WTC11 (cell line): Measurements from ENCODE around the gene EIF2AK2. TPM values are rescaled to one million over a fixed set of nuclear protein-coding genes. Genes with fewer than 3 reads are reported as not detected.

Experiments
- ATAC-seq: fragments of 200-7000 bp; cut with Tn5 transposase; 2 replicates; pipeline ENCODE4 v1.10.0; 2021; ENCODE audit warnings: mild to moderate bottlenecking, moderate library complexity
- CTCF ChIA-PET: fragments of 300-600 bp; sonication (Branson Sonifier 250); formaldehyde crosslinking; loops from one replicate; lab custom pipeline; 2021; ENCODE audit warnings: antibody characterized with exemption; lab: Charles Lee
- POLR2A ChIA-PET: fragments of 350-600 bp; sonication (Branson Sonifier 250); formaldehyde crosslinking; loops from one replicate; lab custom pipeline; 2021; ENCODE audit warnings: antibody characterized with exemption; lab: Charles Lee
- DNase-seq: peaks from one replicate; pipeline ENCODE4 v3.0.0; 2021; ENCODE audit warnings: low spot score
- H3K27ac Mint-ChIP-seq: 2 replicates; pipeline ENCODE4 v1.8.0; 2021; ENCODE audit warnings: mixed read lengths
- H3K27me3 Mint-ChIP-seq: 2 replicates; pipeline ENCODE4 v1.8.0; 2021; ENCODE audit warnings: low read depth, mild to moderate bottlenecking, moderate library complexity, mixed read lengths
- H3K36me3 Mint-ChIP-seq: 2 replicates; pipeline ENCODE4 v1.8.0; 2021; ENCODE audit warnings: mixed read lengths
- H3K4me1 Mint-ChIP-seq: 2 replicates; pipeline ENCODE4 v1.8.0; 2022; ENCODE audit warnings: mixed read lengths
- H3K4me3 Mint-ChIP-seq: 2 replicates; pipeline ENCODE4 v1.8.0; 2021; ENCODE audit warnings: mild to moderate bottlenecking, moderate library complexity, mixed read lengths
- H3K9me3 Mint-ChIP-seq: 2 replicates; pipeline ENCODE4 v1.8.0; 2021; ENCODE audit warnings: mixed read lengths
- ATF1 ChIP-seq: sonication (generic); formaldehyde crosslinking; IDR thresholded peaks from 2 replicates; pipeline ENCODE4 v1.8.1; 2023; ENCODE audit warnings: mild to moderate bottlenecking, moderate library complexity, missing genetic modification reagents
- CREB1 ChIP-seq: sonication (generic); formaldehyde crosslinking; IDR thresholded peaks from 2 replicates; pipeline ENCODE4 v1.8.0; 2023; ENCODE audit warnings: mild to moderate bottlenecking, missing genetic modification reagents
- ESRRA ChIP-seq: sonication (generic); formaldehyde crosslinking; IDR thresholded peaks from 2 replicates; pipeline ENCODE4 v1.8.1; 2022; ENCODE audit warnings: mild to moderate bottlenecking, missing genetic modification reagents, borderline replicate concordance
- FOXP1 ChIP-seq: sonication (generic); formaldehyde crosslinking; IDR thresholded peaks from 2 replicates; pipeline ENCODE4 v1.8.0; 2022; ENCODE audit warnings: missing genetic modification reagents, mild to moderate bottlenecking, moderate library complexity, borderline replicate concordance
- GABPB1 ChIP-seq: sonication (generic); formaldehyde crosslinking; IDR thresholded peaks from 2 replicates; pipeline ENCODE4 v1.8.1; 2023; ENCODE audit warnings: mild to moderate bottlenecking, missing genetic modification reagents
- GTF2I ChIP-seq: fragments of 250-450 bp; sonication (Bioruptor Pico); conservative IDR thresholded peaks from 2 replicates; pipeline ENCODE4 v1.4.0; 2021; ENCODE audit warnings: mild to moderate bottlenecking
- HMGXB4 ChIP-seq: sonication (generic); formaldehyde crosslinking; IDR thresholded peaks from 2 replicates; pipeline ENCODE4 v1.8.1; 2023; ENCODE audit warnings: mild to moderate bottlenecking, moderate library complexity, missing genetic modification reagents
- MLX ChIP-seq: sonication (generic); formaldehyde crosslinking; IDR thresholded peaks from 2 replicates; pipeline ENCODE4 v1.8.1; 2023; ENCODE audit warnings: mild to moderate bottlenecking, missing genetic modification reagents, moderate library complexity
- SP1 ChIP-seq: sonication (generic); formaldehyde crosslinking; conservative IDR thresholded peaks from 2 replicates; pipeline ENCODE4 v1.8.1; 2022; ENCODE audit warnings: missing genetic modification reagents
- TEAD4 ChIP-seq: sonication (generic); formaldehyde crosslinking; IDR thresholded peaks from 2 replicates; pipeline ENCODE4 v1.8.0; 2022; ENCODE audit warnings: mild to moderate bottlenecking, missing genetic modification reagents
- ZNF138 ChIP-seq: sonication (generic); formaldehyde crosslinking; conservative IDR thresholded peaks from 2 replicates; pipeline ENCODE4 v1.8.1; 2022; ENCODE audit warnings: mild to moderate bottlenecking, moderate library complexity, missing genetic modification reagents
- ZNF232 ChIP-seq: sonication (generic); formaldehyde crosslinking; IDR thresholded peaks from 2 replicates; pipeline ENCODE4 v1.8.0; 2022; ENCODE audit warnings: mild to moderate bottlenecking, missing genetic modification reagents
- ZSCAN18 ChIP-seq: fragments of 250-450 bp; sonication (Bioruptor Pico); IDR thresholded peaks from 2 replicates; pipeline ENCODE4 v2.1.2; 2022; ENCODE audit warnings: mild to moderate bottlenecking, moderate library complexity
- total RNA-seq: library from RNA; stranded (reverse); gene quantifications from 3 replicates; pipeline ENCODE4 v1.2.3, GENCODE V29; 2021
- TF ChIP-seq, protein P1 (sequence below): sonication (generic); formaldehyde crosslinking; conservative IDR thresholded peaks from 2 replicates; pipeline ENCODE4 v1.8.1; 2023; ENCODE audit warnings: mild to moderate bottlenecking, low read depth, missing genetic modification reagents, moderate library complexity
- TF ChIP-seq, protein P2 (sequence below): fragments of 250-450 bp; sonication (Bioruptor Pico); conservative IDR thresholded peaks from 2 replicates; pipeline ENCODE4 v1.9.0; 2021; ENCODE audit warnings: mild to moderate bottlenecking
- TF ChIP-seq, protein P3 (sequence below): sonication (generic); formaldehyde crosslinking; IDR thresholded peaks from 2 replicates; pipeline ENCODE4 v1.8.1; 2023; ENCODE audit warnings: mild to moderate bottlenecking, missing genetic modification reagents
- TF ChIP-seq, protein P4 (sequence below): fragments of 250-450 bp; sonication (Bioruptor Pico); IDR thresholded peaks from 2 replicates; pipeline ENCODE4 v1.9.0; 2021; ENCODE audit warnings: mild to moderate bottlenecking, borderline replicate concordance
- TF ChIP-seq, protein P5 (sequence below): sonication (generic); formaldehyde crosslinking; IDR thresholded peaks from 2 replicates; pipeline ENCODE4 v1.8.0; 2023; ENCODE audit warnings: missing genetic modification reagents
- TF ChIP-seq, protein P6 (sequence below): fragments of 250-450 bp; sonication (Bioruptor Pico); IDR thresholded peaks from 2 replicates; pipeline ENCODE4 v1.8.0; 2021; ENCODE audit warnings: mild to moderate bottlenecking
- TF ChIP-seq, protein P7 (sequence below): sonication (generic); formaldehyde crosslinking; IDR thresholded peaks from 2 replicates; pipeline ENCODE4 v1.8.0; 2022; ENCODE audit warnings: mild to moderate bottlenecking, missing genetic modification reagents

The EIF2AK2 gene
- total RNA-seq, 1 experiment from 2014 or later: 34.2 TPM

DNA sequence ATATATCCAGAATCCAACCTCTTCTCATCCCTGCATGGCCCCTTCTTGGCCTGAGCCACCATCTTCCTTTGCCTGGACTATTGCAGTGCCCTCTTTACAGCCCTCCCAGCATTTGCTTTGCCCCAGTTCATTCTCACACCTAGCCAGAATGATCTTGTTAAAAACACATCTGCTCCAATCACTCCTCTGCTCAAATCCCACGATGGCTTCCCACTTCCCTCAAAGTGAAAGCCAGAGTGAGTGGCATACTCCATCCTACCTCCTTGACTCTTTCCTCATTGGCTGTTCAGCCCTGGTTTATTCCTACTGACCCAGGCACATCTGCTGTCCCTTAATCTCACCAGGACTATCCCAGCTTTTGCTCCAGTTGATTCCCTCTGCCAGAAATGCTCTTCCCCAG is 17.0 kb upstream of the EIF2AK2 start:
- Mint-ChIP-seq H3K9me3 (no peaks in the 10 kb centered on the region), H3K27me3 (no peaks in the 10 kb centered on the region), H3K36me3 (no peaks in the 10 kb centered on the region), H3K27ac (no peak overlapping the region), H3K4me3 (no peak overlapping the region), H3K4me1 (peaks cover under 1% of the 10 kb centered on the region)
- TF ChIP-seq ESRRA (no peak), ZNF232 (CRISPR knock-in tag) (no peak), ZNF138 (CRISPR knock-in tag) (no peak), ZSCAN18 (CRISPR knock-in tag) (no peak), HMGXB4 (CRISPR knock-in tag) (no peak), GABPB1 (no peak), TEAD4 (CRISPR knock-in tag) (no peak), ATF1 (CRISPR knock-in tag) (no peak), FOXP1 (CRISPR knock-in tag) (no peak), MLX (CRISPR knock-in tag) (no peak), SP1 (CRISPR knock-in tag) (no peak), CREB1 (CRISPR knock-in tag) (no peak), GTF2I (CRISPR knock-in tag) (no peak)
- TF ChIP-seq, protein P1, sequence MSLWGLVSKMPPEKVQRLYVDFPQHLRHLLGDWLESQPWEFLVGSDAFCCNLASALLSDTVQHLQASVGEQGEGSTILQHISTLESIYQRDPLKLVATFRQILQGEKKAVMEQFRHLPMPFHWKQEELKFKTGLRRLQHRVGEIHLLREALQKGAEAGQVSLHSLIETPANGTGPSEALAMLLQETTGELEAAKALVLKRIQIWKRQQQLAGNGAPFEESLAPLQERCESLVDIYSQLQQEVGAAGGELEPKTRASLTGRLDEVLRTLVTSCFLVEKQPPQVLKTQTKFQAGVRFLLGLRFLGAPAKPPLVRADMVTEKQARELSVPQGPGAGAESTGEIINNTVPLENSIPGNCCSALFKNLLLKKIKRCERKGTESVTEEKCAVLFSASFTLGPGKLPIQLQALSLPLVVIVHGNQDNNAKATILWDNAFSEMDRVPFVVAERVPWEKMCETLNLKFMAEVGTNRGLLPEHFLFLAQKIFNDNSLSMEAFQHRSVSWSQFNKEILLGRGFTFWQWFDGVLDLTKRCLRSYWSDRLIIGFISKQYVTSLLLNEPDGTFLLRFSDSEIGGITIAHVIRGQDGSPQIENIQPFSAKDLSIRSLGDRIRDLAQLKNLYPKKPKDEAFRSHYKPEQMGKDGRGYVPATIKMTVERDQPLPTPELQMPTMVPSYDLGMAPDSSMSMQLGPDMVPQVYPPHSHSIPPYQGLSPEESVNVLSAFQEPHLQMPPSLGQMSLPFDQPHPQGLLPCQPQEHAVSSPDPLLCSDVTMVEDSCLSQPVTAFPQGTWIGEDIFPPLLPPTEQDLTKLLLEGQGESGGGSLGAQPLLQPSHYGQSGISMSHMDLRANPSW (CRISPR knock-in tag): no peak
- TF ChIP-seq, protein P2, sequence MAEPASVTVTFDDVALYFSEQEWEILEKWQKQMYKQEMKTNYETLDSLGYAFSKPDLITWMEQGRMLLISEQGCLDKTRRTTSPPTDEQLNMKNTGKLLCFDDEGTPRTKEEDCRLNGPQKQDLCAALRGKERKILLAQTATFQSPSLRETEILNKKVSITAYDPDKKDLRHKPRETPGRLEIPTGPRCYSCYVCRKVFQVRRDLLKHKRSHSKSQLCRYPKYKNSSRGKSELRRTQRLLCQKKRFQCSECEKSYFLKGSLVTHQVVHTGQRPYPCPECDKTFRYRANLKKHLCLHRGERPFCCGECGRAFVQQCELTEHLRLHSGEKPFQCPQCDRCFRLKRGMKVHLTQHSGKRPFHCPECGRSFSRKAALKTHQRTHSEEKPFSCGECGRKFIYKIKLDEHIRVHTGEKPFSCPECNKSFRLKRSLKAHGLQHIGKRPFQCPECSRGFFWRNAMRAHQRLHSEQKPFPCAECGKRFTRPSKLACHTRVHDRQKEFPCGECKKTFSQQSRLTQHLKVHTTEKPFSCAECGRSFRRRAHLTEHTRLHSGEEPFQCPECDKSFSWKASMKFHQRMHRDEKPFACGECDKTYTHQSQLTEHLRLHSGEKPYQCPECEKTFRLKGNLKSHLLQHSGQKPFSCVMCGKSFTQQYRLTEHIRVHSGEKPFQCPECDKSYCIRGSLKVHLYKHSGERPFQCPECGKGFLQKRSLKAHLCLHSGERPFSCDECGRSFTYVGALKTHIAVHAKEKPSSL: no peak
- TF ChIP-seq, protein P3, sequence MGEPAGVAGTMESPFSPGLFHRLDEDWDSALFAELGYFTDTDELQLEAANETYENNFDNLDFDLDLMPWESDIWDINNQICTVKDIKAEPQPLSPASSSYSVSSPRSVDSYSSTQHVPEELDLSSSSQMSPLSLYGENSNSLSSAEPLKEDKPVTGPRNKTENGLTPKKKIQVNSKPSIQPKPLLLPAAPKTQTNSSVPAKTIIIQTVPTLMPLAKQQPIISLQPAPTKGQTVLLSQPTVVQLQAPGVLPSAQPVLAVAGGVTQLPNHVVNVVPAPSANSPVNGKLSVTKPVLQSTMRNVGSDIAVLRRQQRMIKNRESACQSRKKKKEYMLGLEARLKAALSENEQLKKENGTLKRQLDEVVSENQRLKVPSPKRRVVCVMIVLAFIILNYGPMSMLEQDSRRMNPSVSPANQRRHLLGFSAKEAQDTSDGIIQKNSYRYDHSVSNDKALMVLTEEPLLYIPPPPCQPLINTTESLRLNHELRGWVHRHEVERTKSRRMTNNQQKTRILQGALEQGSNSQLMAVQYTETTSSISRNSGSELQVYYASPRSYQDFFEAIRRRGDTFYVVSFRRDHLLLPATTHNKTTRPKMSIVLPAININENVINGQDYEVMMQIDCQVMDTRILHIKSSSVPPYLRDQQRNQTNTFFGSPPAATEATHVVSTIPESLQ: no peak
- TF ChIP-seq, protein P4, sequence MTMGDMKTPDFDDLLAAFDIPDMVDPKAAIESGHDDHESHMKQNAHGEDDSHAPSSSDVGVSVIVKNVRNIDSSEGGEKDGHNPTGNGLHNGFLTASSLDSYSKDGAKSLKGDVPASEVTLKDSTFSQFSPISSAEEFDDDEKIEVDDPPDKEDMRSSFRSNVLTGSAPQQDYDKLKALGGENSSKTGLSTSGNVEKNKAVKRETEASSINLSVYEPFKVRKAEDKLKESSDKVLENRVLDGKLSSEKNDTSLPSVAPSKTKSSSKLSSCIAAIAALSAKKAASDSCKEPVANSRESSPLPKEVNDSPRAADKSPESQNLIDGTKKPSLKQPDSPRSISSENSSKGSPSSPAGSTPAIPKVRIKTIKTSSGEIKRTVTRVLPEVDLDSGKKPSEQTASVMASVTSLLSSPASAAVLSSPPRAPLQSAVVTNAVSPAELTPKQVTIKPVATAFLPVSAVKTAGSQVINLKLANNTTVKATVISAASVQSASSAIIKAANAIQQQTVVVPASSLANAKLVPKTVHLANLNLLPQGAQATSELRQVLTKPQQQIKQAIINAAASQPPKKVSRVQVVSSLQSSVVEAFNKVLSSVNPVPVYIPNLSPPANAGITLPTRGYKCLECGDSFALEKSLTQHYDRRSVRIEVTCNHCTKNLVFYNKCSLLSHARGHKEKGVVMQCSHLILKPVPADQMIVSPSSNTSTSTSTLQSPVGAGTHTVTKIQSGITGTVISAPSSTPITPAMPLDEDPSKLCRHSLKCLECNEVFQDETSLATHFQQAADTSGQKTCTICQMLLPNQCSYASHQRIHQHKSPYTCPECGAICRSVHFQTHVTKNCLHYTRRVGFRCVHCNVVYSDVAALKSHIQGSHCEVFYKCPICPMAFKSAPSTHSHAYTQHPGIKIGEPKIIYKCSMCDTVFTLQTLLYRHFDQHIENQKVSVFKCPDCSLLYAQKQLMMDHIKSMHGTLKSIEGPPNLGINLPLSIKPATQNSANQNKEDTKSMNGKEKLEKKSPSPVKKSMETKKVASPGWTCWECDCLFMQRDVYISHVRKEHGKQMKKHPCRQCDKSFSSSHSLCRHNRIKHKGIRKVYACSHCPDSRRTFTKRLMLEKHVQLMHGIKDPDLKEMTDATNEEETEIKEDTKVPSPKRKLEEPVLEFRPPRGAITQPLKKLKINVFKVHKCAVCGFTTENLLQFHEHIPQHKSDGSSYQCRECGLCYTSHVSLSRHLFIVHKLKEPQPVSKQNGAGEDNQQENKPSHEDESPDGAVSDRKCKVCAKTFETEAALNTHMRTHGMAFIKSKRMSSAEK: no peak
- TF ChIP-seq, protein P5, sequence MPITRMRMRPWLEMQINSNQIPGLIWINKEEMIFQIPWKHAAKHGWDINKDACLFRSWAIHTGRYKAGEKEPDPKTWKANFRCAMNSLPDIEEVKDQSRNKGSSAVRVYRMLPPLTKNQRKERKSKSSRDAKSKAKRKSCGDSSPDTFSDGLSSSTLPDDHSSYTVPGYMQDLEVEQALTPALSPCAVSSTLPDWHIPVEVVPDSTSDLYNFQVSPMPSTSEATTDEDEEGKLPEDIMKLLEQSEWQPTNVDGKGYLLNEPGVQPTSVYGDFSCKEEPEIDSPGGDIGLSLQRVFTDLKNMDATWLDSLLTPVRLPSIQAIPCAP (CRISPR knock-in tag): no peak
- TF ChIP-seq, protein P6, sequence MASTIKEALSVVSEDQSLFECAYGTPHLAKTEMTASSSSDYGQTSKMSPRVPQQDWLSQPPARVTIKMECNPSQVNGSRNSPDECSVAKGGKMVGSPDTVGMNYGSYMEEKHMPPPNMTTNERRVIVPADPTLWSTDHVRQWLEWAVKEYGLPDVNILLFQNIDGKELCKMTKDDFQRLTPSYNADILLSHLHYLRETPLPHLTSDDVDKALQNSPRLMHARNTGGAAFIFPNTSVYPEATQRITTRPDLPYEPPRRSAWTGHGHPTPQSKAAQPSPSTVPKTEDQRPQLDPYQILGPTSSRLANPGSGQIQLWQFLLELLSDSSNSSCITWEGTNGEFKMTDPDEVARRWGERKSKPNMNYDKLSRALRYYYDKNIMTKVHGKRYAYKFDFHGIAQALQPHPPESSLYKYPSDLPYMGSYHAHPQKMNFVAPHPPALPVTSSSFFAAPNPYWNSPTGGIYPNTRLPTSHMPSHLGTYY: no peak
- TF ChIP-seq, protein P7, sequence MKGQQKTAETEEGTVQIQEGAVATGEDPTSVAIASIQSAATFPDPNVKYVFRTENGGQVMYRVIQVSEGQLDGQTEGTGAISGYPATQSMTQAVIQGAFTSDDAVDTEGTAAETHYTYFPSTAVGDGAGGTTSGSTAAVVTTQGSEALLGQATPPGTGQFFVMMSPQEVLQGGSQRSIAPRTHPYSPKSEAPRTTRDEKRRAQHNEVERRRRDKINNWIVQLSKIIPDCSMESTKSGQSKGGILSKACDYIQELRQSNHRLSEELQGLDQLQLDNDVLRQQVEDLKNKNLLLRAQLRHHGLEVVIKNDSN (CRISPR knock-in tag): no peak
- CTCF ChIA-PET: no interaction called here
- ATAC-seq (no peak), DNase-seq (no peak)
- POLR2A ChIA-PET: no interaction called here
